ENCODE data around the gene CCSER1. TPM values are rescaled to one million over a fixed set of nuclear protein-coding genes. Genes with fewer than 3 reads are reported as not detected.

Gene CCSER1
- total RNA-seq, 1 experiment from 2014 or later: 5.9 TPM

GRCh38 chr4:90081432-90082144 lies 45.6 kb upstream of the CCSER1 start:
- Histone ChIP-seq H3K79me2 (ENCODE audit: low read depth) (no peaks in the 10 kb centered on the region), H3F3A (ENCODE audit: insufficient read depth, low read depth) (no peaks in the 10 kb centered on the region), H3K4me2 (no peak overlapping the region), H3K27me3 (ENCODE audit: insufficient read depth, low read depth) (no peaks in the 10 kb centered on the region), H2AFZ (no peak overlapping the region), H3K9me2 (ENCODE audit: insufficient read depth) (no peaks in the 10 kb centered on the region), H3K27ac (no peak overlapping the region), H3K9me3 (ENCODE audit: insufficient read depth, low read depth) (no peaks in the 10 kb centered on the region), H3K36me3 (ENCODE audit: low read depth) (no peaks in the 10 kb centered on the region), H3K4me1 (replicated peaks; ENCODE audit: insufficient read depth) (no peaks in the 10 kb centered on the region), H3K4me3 (no peak overlapping the region), H4K20me1 (ENCODE audit: insufficient read depth) (no peaks in the 10 kb centered on the region)
- TF ChIP-seq, protein P1, sequence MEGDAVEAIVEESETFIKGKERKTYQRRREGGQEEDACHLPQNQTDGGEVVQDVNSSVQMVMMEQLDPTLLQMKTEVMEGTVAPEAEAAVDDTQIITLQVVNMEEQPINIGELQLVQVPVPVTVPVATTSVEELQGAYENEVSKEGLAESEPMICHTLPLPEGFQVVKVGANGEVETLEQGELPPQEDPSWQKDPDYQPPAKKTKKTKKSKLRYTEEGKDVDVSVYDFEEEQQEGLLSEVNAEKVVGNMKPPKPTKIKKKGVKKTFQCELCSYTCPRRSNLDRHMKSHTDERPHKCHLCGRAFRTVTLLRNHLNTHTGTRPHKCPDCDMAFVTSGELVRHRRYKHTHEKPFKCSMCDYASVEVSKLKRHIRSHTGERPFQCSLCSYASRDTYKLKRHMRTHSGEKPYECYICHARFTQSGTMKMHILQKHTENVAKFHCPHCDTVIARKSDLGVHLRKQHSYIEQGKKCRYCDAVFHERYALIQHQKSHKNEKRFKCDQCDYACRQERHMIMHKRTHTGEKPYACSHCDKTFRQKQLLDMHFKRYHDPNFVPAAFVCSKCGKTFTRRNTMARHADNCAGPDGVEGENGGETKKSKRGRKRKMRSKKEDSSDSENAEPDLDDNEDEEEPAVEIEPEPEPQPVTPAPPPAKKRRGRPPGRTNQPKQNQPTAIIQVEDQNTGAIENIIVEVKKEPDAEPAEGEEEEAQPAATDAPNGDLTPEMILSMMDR (conservative IDR thresholded peaks at IDR 0.05): no peak
- TF ChIP-seq EZH2 (IDR thresholded peaks at IDR 0.05; ENCODE audit: low read depth): no peak
- intact Hi-C loops (cut with micrococcal nuclease; ENCODE audit: unreplicated experiment): no loop called here
- BruUV-seq (replicated peaks): no TSS peak
- ChIA-PET POLR2A (ENCODE audit: unreplicated experiment) (no interaction called here), CTCF (no interaction called here)
- no peak for DNase-seq

DNA sequence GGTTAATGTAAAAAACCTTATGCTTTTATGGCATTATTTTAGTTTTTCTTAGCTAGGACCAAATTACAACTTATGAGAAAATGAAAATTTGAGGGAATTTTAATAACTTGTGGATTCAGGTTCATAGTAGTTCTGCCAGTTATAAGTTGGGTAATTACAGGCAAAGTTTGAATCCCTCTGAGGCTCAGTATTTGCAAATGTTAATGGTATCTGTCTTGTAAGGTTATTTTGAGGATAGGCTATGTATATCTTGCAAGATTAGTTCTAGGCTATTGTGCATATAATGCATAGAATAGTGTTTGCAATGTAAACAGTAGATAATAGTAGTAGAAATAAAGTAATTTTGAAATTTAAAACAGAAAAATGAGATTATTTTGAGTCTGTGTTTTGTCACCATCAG lies 44.7 kb upstream of the CCSER1 start:
- H3F3A ChIP-seq (ENCODE audit: insufficient read depth, low read depth): no peaks in the 10 kb centered on the region
- no peak overlapping the region for H3K4me2 ChIP-seq
- no peaks in the 10 kb centered on the region for H3K9me2 ChIP-seq (ENCODE audit: insufficient read depth)
- ChIA-PET POLR2A (ENCODE audit: unreplicated experiment) (no interaction called here), CTCF (no interaction called here)
- no peak overlapping the region for H3K27ac ChIP-seq
- no peak overlapping the region for H2AFZ ChIP-seq
- no peaks in the 10 kb centered on the region for H4K20me1 ChIP-seq (ENCODE audit: insufficient read depth)
- no peaks in the 10 kb centered on the region for H3K36me3 ChIP-seq (ENCODE audit: low read depth)
- H3K4me3 ChIP-seq: no peak overlapping the region
- no peaks in the 10 kb centered on the region for H3K27me3 ChIP-seq (ENCODE audit: insufficient read depth, low read depth)
- no TSS peak for BruUV-seq (replicated peaks)
- no peaks in the 10 kb centered on the region for H3K4me1 ChIP-seq (replicated peaks; ENCODE audit: insufficient read depth)
- intact Hi-C loops (cut with micrococcal nuclease; ENCODE audit: unreplicated experiment): no loop called here
- no peaks in the 10 kb centered on the region for H3K79me2 ChIP-seq (ENCODE audit: low read depth)
- no peaks in the 10 kb centered on the region for H3K9me3 ChIP-seq (ENCODE audit: insufficient read depth, low read depth)
- TF ChIP-seq EZH2 (IDR thresholded peaks at IDR 0.05; ENCODE audit: low read depth): no peak
- TF ChIP-seq, protein P1 (conservative IDR thresholded peaks at IDR 0.05): no peak
- no peak for DNase-seq

- intact Hi-C loops (cut with micrococcal nuclease; ENCODE audit: unreplicated experiment): no loop called here
- ChIA-PET CTCF (no interaction called here), POLR2A (ENCODE audit: unreplicated experiment) (no interaction called here)
- Histone ChIP-seq H3K36me3 (ENCODE audit: low read depth) (no peaks in the 10 kb centered on the region), H3K9me3 (ENCODE audit: insufficient read depth, low read depth) (no peaks in the 10 kb centered on the region), H3K4me1 (replicated peaks; ENCODE audit: insufficient read depth) (no peaks in the 10 kb centered on the region), H3K4me3 (no peak overlapping the region), H4K20me1 (ENCODE audit: insufficient read depth) (no peaks in the 10 kb centered on the region), H3K9me2 (ENCODE audit: insufficient read depth) (no peaks in the 10 kb centered on the region), H3K27ac (no peak overlapping the region), H3K79me2 (ENCODE audit: low read depth) (no peaks in the 10 kb centered on the region), H3F3A (ENCODE audit: insufficient read depth, low read depth) (no peaks in the 10 kb centered on the region), H3K4me2 (no peak overlapping the region), H2AFZ (no peak overlapping the region), H3K27me3 (ENCODE audit: insufficient read depth, low read depth) (no peaks in the 10 kb centered on the region)
- TF ChIP-seq, protein P1 (conservative IDR thresholded peaks at IDR 0.05): no peak
- TF ChIP-seq EZH2 (IDR thresholded peaks at IDR 0.05; ENCODE audit: low read depth): no peak
- no peak for DNase-seq
- BruUV-seq (replicated peaks): no TSS peak
Observed at GRCh38 chr4:90084277-90084966, 42.8 kb upstream of the CCSER1 start.

Data from PC-9 (cell line).